HCT116 (cell line): ENCODE results near the gene RNF39. TPM values are rescaled to one million over a fixed set of nuclear protein-coding genes. Genes with fewer than 3 reads are reported as not detected.

Source experiments
- ATAC-seq: fragments of 200-7000 bp; cut with Tn5 transposase; 2 replicates; pipeline ENCODE4 v1.9.1; 2020; ENCODE audit warnings: mild to moderate bottlenecking, moderate library complexity
- BruUV-seq: library from RNA; stranded (reverse); fragments of 400-500 nt; replicated peaks from 2 replicates; lab custom pipeline; 2021; lab: Mats Ljungman, UMichigan
- CTCF ChIA-PET: fragments of 300-600 bp; sonication (Branson Sonifier 250); formaldehyde crosslinking; loops from one replicate; lab custom pipeline; 2021; ENCODE audit warnings: antibody characterized with exemption; lab: Charles Lee
- POLR2A ChIA-PET: fragments of 300-600, 350-600 bp; sonication (Branson Sonifier 250); formaldehyde crosslinking; loops from one replicate; lab custom pipeline; 2021; ENCODE audit warnings: antibody characterized with exemption; lab: Charles Lee
- RAD21 ChIA-PET, 2 experiments: fragments of 300-600 bp; sonication (Branson Sonifier 250); formaldehyde crosslinking; loops; one replicate each; lab custom pipeline; 2023; ENCODE audit warnings: low total read pairs in 2 of 2; ENCODE audit not compliant: uncharacterized antibody in 2 of 2, unreplicated experiment in 2 of 2, low non-redundant PET in 1 of 2; lab: Charles Lee
- DNase-seq: peaks from one replicate; pipeline ENCODE4 v3.0.0-alpha.2; 2010; ENCODE audit warnings: low read depth, low spot score
- H2AFZ ChIP-seq: fragments of 200-600 bp; shearing (Covaris generic), sonication (generic); 2 replicates; pipeline ENCODE4 v1.6.1; 2017; ENCODE audit warnings: low read depth, mixed run types, mixed read lengths, antibody characterized with exemption, low read length; ENCODE audit not compliant: poor library complexity, severe bottlenecking
- H3K27ac ChIP-seq: 2 replicates; pipeline ENCODE4 v1.5.1; 2012; ENCODE audit warnings: low read depth, low read length
- H3K27me3 ChIP-seq: fragments of 200-600 bp; sonication (generic); 2 replicates; pipeline ENCODE4 v1.6.1; 2016; ENCODE audit warnings: mixed run types, low read length, mixed read lengths; ENCODE audit not compliant: insufficient read depth
- H3K36me3 ChIP-seq, 2 experiments: fragments of 200-500 bp in 1 of 2; fragments of 200-600 bp in 1 of 2; sonication (Bioruptor generic) in 1 of 2; sonication (generic) in 1 of 2; 2 replicates each; pipeline versions ENCODE4 v1.5.1 to v1.6.1; 2014 to 2016; ENCODE audit warnings: low read length in 2 of 2, inconsistent platforms in 1 of 2, mixed read lengths in 1 of 2, mixed run types in 1 of 2; ENCODE audit not compliant: insufficient read depth in 2 of 2, control insufficient read depth in 1 of 2
- H3K4me1 ChIP-seq, 2 experiments: fragments of 200-600 bp in 1 of 2; sonication (generic) in 1 of 2; 2 replicates each; pipeline versions ENCODE4 v1.5.1 to v1.6.1; 2012 to 2017; ENCODE audit warnings: low read length in 2 of 2, inconsistent platforms in 1 of 2, mild to moderate bottlenecking in 1 of 2, mixed read lengths in 1 of 2, mixed run types in 1 of 2, moderate library complexity in 1 of 2; ENCODE audit not compliant: insufficient read depth in 2 of 2, control insufficient read depth in 1 of 2
- H3K4me2 ChIP-seq: fragments of 200-600 bp; sonication (generic); 2 replicates; pipeline ENCODE4 v1.6.1; 2017; ENCODE audit warnings: mixed run types, low read length, mixed read lengths
- H3K4me3 ChIP-seq, 2 experiments: fragments of 200-600 bp in 1 of 2; sonication (generic) in 1 of 2; replicated peaks in 1 of 2; 2 replicates each; pipeline ENCODE4 v1.5.1; 2011 to 2016; ENCODE audit warnings: low read length in 2 of 2, control low read depth in 1 of 2, low read depth in 1 of 2, mild to moderate bottlenecking in 1 of 2, mixed read lengths in 1 of 2, mixed run types in 1 of 2
- H3K79me2 ChIP-seq: fragments of 200-600 bp; sonication (generic); 2 replicates; pipeline ENCODE4 v1.6.1; 2017; ENCODE audit warnings: mild to moderate bottlenecking, mixed run types, low read length, moderate library complexity, mixed read lengths; ENCODE audit not compliant: insufficient read depth
- H3K9ac ChIP-seq: fragments of 200-600 bp; sonication (generic); 2 replicates; pipeline ENCODE4 v1.6.1; 2016; ENCODE audit warnings: low read length, mixed read lengths
- H3K9me2 ChIP-seq: fragments of 200-600 bp; sonication (generic), shearing (Covaris generic); 2 replicates; pipeline ENCODE4 v1.6.1; 2017; ENCODE audit warnings: mixed run types, mild to moderate bottlenecking, moderate library complexity; ENCODE audit not compliant: insufficient read depth
- H3K9me3 ChIP-seq, 2 experiments: fragments of 200-500 bp in 1 of 2; fragments of 200-600 bp in 1 of 2; sonication (Bioruptor generic) in 1 of 2; sonication (generic) in 1 of 2; 2 replicates each; pipeline ENCODE4 v1.6.1; 2014 to 2017; ENCODE audit warnings: low read length in 2 of 2, mixed read lengths in 2 of 2, inconsistent platforms in 1 of 2, low read depth in 1 of 2, mild to moderate bottlenecking in 1 of 2, mixed run types in 1 of 2, moderate library complexity in 1 of 2; ENCODE audit not compliant: control insufficient read depth in 1 of 2, insufficient read depth in 1 of 2
- H4K20me1 ChIP-seq: fragments of 200-600 bp; sonication (generic), shearing (Covaris generic); 2 replicates; pipeline ENCODE4 v1.6.1; 2017; ENCODE audit warnings: mixed run types, mild to moderate bottlenecking, moderate library complexity; ENCODE audit not compliant: insufficient read depth
- CBX3 ChIP-seq: IDR thresholded peaks from 2 replicates; pipeline ENCODE4 v1.6.1; 2012; ENCODE audit warnings: low read depth
- CEBPB ChIP-seq: IDR thresholded peaks from 2 replicates; pipeline ENCODE4 v1.6.1; 2012; ENCODE audit warnings: low read depth
- ELF1 ChIP-seq: IDR thresholded peaks from 2 replicates; pipeline ENCODE4 v1.6.1; 2012; ENCODE audit warnings: low read depth, borderline replicate concordance
- FOSL1 ChIP-seq: IDR thresholded peaks from 2 replicates; pipeline ENCODE4 v1.6.1; 2012; ENCODE audit warnings: low read depth
- POLR2A ChIP-seq: IDR thresholded peaks from 2 replicates; pipeline ENCODE4 v1.7.0; 2011; ENCODE audit warnings: borderline replicate concordance; ENCODE audit not compliant: insufficient read depth, insufficient read length; ENCODE audit errors: extremely low read depth
- POLR2AphosphoS5 ChIP-seq: IDR thresholded peaks from 2 replicates; pipeline ENCODE4 v1.6.1; 2011; ENCODE audit warnings: mild to moderate bottlenecking, low read depth, low read length, moderate library complexity
- RAD21 ChIP-seq: IDR thresholded peaks from 2 replicates; pipeline ENCODE4 v1.6.1; 2012; ENCODE audit warnings: low read depth, mild to moderate bottlenecking
- SP1 ChIP-seq: IDR thresholded peaks from 2 replicates; pipeline ENCODE4 v1.6.1; 2012; ENCODE audit warnings: low read depth
- SRF ChIP-seq: IDR thresholded peaks from 2 replicates; pipeline ENCODE4 v1.6.1; 2012; ENCODE audit warnings: low read depth
- TCF7L2 ChIP-seq: IDR thresholded peaks from 2 replicates; pipeline ENCODE4 v1.7.0; 2011; ENCODE audit warnings: borderline replicate concordance, inconsistent platforms; ENCODE audit not compliant: insufficient read depth, insufficient read length; ENCODE audit errors: extremely low read depth
- YY1 ChIP-seq: IDR thresholded peaks from 2 replicates; pipeline ENCODE4 v1.6.1; 2011; ENCODE audit warnings: low read length, low read depth, moderate library complexity, mild to moderate bottlenecking; ENCODE audit not compliant: insufficient replicate concordance; ENCODE audit errors: extremely low read depth
- ZFX ChIP-seq: fragments of 450-650 bp; IDR thresholded peaks from 2 replicates; pipeline ENCODE4 v1.6.1; 2017
- ZNF274 ChIP-seq: fragments of 200-500 bp; sonication (Bioruptor generic); IDR thresholded peaks from 2 replicates; pipeline ENCODE4 v1.6.1; 2014; ENCODE audit warnings: mild to moderate bottlenecking, low read depth, low read length, inconsistent platforms
- intact Hi-C: fragments of 100-400 bp; cut with micrococcal nuclease; formaldehyde crosslinking; loops from 2 replicates; pipeline ENCODE4 v1.10.0; 2022
- total RNA-seq: library from RNA; stranded (reverse); gene quantifications from one replicate; pipeline ENCODE4 v1.2.1, GENCODE V29; 2021; ENCODE audit not compliant: unreplicated experiment
- TF ChIP-seq, protein P1 (sequence below): IDR thresholded peaks from 2 replicates; pipeline ENCODE4 v1.6.1; 2011; ENCODE audit warnings: mild to moderate bottlenecking, low read length, moderate library complexity; ENCODE audit not compliant: insufficient replicate concordance; ENCODE audit errors: extremely low read depth
- TF ChIP-seq, protein P2 (sequence below), 3 experiments: fragments of 200-600 bp in 1 of 3; sonication (generic) in 1 of 3; IDR thresholded peaks in 2 of 3; conservative IDR thresholded peaks in 1 of 3; 2 replicates each; pipeline ENCODE4 v1.5.1; 2012 to 2017; ENCODE audit warnings: low read depth in 2 of 3, low read length in 2 of 3, antibody characterized with exemption in 1 of 3, borderline replicate concordance in 1 of 3, control low read depth in 1 of 3, mild to moderate bottlenecking in 1 of 3, mixed read lengths in 1 of 3, mixed run types in 1 of 3, moderate library complexity in 1 of 3; ENCODE audit not compliant: insufficient read depth in 1 of 3
- TF ChIP-seq, protein P3 (sequence below): IDR thresholded peaks from 2 replicates; pipeline ENCODE4 v1.6.1; 2012
- TF ChIP-seq, protein P4 (sequence below): IDR thresholded peaks from 2 replicates; pipeline ENCODE4 v1.6.1; 2012; ENCODE audit warnings: low read depth

RNF39 gene
- total RNA-seq, 1 experiment from 2014 or later: 0.22 TPM

DNA sequence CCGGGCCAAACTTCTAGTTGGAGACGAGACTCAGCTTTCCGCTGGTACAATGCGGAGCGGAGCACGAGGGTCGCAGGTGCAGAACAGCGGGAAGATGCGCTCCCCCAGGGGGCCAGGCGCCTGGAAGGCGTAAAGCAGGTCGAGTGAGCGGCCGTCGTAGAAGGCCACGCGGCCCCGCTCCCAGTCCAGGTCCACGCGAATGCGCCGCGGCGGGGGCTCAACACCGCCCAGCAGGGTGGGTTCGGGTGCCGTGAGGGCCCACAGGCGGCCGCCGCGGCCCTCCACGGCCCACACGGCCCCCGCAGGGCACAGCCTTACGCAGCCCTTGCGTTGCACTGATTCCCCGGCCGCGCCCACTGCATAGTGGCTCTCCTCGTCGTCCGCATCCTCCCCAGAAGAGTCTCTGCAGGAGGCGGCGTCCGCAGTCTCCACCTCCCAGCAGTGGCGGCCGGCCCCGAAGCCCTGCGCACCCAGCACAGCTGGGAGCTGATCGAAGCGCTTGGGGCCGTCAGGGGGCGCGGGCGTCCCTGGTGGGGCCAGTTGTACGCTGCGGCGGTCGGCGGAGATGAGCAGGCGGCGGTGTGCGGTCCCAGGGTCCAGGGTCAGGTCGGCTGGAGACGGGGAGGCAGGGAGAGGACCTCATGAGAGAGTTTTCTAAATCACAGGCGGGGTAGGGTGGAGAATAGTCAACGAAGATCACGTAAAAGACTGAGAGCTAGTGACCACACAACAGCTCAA lies 4.3 kb downstream of the RNF39 start:
- POLR2A ChIA-PET: no interaction called here
- RAD21 ChIA-PET: no interaction called here

More for the DNA sequence above, 4.3 kb downstream of the RNF39 start:
- Histone ChIP-seq H3K4me3 (no peak overlapping the region), H3K9ac (no peak overlapping the region), H2AFZ (no peak overlapping the region), H4K20me1 (no peaks in the 10 kb centered on the region), H3K27ac (no peak overlapping the region), H3K9me3 (no peaks in the 10 kb centered on the region), H3K36me3 (0 out of 4 replicates have a peak, but pooled peaks cover 0 to 2% of the 10 kb centered on the region in 2 experiments), H3K27me3 (no peaks in the 10 kb centered on the region), H3K9me2 (no peaks in the 10 kb centered on the region), H3K79me2 (peaks cover 12% of the 10 kb centered on the region), H3K4me2 (no peak overlapping the region), H3K4me1 (peaks cover 9 to 25% of the 10 kb centered on the region in 2 experiments)
- BruUV-seq: no TSS peak
- no peak for DNase-seq
- TF ChIP-seq, protein P1, sequence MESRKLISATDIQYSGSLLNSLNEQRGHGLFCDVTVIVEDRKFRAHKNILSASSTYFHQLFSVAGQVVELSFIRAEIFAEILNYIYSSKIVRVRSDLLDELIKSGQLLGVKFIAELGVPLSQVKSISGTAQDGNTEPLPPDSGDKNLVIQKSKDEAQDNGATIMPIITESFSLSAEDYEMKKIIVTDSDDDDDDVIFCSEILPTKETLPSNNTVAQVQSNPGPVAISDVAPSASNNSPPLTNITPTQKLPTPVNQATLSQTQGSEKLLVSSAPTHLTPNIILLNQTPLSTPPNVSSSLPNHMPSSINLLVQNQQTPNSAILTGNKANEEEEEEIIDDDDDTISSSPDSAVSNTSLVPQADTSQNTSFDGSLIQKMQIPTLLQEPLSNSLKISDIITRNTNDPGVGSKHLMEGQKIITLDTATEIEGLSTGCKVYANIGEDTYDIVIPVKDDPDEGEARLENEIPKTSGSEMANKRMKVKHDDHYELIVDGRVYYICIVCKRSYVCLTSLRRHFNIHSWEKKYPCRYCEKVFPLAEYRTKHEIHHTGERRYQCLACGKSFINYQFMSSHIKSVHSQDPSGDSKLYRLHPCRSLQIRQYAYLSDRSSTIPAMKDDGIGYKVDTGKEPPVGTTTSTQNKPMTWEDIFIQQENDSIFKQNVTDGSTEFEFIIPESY: no peak
- TF ChIP-seq SP1: no peak
- TF ChIP-seq FOSL1: no peak
- TF ChIP-seq TCF7L2: no peak
- TF ChIP-seq, protein P2, sequence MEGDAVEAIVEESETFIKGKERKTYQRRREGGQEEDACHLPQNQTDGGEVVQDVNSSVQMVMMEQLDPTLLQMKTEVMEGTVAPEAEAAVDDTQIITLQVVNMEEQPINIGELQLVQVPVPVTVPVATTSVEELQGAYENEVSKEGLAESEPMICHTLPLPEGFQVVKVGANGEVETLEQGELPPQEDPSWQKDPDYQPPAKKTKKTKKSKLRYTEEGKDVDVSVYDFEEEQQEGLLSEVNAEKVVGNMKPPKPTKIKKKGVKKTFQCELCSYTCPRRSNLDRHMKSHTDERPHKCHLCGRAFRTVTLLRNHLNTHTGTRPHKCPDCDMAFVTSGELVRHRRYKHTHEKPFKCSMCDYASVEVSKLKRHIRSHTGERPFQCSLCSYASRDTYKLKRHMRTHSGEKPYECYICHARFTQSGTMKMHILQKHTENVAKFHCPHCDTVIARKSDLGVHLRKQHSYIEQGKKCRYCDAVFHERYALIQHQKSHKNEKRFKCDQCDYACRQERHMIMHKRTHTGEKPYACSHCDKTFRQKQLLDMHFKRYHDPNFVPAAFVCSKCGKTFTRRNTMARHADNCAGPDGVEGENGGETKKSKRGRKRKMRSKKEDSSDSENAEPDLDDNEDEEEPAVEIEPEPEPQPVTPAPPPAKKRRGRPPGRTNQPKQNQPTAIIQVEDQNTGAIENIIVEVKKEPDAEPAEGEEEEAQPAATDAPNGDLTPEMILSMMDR (IDR thresholded peaks at IDR 0.05 in 2 of 3, conservative IDR thresholded peaks at IDR 0.05 in 1 of 3; ENCODE audit: borderline replicate concordance in 1 of 3, insufficient read depth in 1 of 3, low read depth in 2 of 3, low read length in 2 of 3): no peak
- TF ChIP-seq ELF1: no peak
- no peak for TF ChIP-seq SRF
- no peak for TF ChIP-seq CBX3
- no peak for TF ChIP-seq RAD21
- TF ChIP-seq ZNF274: no peak
- no peak for TF ChIP-seq ZFX
- TF ChIP-seq POLR2AphosphoS5: no peak
- TF ChIP-seq POLR2A: no peak
- no peak for TF ChIP-seq CEBPB
- TF ChIP-seq YY1: no peak
- TF ChIP-seq, protein P3, sequence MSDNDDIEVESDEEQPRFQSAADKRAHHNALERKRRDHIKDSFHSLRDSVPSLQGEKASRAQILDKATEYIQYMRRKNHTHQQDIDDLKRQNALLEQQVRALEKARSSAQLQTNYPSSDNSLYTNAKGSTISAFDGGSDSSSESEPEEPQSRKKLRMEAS: no peak
- TF ChIP-seq, protein P4, sequence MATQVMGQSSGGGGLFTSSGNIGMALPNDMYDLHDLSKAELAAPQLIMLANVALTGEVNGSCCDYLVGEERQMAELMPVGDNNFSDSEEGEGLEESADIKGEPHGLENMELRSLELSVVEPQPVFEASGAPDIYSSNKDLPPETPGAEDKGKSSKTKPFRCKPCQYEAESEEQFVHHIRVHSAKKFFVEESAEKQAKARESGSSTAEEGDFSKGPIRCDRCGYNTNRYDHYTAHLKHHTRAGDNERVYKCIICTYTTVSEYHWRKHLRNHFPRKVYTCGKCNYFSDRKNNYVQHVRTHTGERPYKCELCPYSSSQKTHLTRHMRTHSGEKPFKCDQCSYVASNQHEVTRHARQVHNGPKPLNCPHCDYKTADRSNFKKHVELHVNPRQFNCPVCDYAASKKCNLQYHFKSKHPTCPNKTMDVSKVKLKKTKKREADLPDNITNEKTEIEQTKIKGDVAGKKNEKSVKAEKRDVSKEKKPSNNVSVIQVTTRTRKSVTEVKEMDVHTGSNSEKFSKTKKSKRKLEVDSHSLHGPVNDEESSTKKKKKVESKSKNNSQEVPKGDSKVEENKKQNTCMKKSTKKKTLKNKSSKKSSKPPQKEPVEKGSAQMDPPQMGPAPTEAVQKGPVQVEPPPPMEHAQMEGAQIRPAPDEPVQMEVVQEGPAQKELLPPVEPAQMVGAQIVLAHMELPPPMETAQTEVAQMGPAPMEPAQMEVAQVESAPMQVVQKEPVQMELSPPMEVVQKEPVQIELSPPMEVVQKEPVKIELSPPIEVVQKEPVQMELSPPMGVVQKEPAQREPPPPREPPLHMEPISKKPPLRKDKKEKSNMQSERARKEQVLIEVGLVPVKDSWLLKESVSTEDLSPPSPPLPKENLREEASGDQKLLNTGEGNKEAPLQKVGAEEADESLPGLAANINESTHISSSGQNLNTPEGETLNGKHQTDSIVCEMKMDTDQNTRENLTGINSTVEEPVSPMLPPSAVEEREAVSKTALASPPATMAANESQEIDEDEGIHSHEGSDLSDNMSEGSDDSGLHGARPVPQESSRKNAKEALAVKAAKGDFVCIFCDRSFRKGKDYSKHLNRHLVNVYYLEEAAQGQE: no peak
- intact Hi-C loops: no loop called here
- ATAC-seq: no peak
- CTCF ChIA-PET: no interaction called here
